Measurements from ENCODE around the gene CD69.
"Not testable (repeated sequence)": the region's sequence is repeated elsewhere in the genome, so short reads cannot be mapped to it uniquely, and the experiment has no call there.

CD69 gene

DNA sequence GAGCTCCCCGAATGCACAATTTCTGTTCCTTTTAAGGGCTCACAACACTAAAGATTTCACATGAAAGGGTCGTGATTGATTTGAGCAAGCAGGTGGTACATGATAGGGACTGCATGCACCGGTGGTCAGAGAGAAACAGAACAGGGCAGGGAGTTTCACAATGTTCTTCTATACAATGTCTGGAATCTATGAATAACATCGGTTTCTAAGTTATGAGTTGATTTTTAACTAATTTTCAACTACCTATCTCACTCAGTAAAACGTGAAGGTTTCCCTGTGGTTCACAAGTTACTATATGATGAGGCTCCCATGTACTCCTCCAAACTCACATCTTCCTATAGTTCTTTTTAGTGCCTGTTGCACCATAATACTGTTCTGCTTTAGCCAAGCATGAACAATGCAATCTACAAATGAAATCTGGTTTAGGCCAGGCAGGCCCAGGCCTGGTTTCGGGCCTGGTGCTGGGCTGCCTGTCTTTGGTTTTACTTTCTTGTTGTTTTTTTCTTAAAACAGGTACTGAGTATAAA lies 47.6 kb downstream of the CD69 start:
- not testable (repeated sequence) for DNase-seq

DNA sequence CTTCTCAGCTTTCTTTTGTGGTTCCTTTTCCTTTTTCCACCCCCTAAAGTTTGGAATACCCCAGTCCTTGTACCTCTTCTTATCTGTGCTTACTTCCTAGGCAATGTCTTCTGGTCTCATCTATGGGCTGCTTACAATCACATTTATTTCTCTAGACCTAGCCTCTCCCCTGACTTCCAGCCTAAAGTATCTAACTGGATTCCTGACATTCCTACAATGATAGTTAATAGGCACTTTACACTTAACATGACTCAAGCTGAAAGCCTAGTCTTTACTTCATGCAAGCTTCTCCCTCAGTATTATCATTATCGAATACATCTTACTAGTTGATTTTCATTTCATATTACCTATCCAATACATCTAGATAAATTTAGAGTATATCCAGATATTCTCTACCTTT lies 49.0 kb downstream of the CD69 start:
- DNase-seq, result no peak

DNA sequence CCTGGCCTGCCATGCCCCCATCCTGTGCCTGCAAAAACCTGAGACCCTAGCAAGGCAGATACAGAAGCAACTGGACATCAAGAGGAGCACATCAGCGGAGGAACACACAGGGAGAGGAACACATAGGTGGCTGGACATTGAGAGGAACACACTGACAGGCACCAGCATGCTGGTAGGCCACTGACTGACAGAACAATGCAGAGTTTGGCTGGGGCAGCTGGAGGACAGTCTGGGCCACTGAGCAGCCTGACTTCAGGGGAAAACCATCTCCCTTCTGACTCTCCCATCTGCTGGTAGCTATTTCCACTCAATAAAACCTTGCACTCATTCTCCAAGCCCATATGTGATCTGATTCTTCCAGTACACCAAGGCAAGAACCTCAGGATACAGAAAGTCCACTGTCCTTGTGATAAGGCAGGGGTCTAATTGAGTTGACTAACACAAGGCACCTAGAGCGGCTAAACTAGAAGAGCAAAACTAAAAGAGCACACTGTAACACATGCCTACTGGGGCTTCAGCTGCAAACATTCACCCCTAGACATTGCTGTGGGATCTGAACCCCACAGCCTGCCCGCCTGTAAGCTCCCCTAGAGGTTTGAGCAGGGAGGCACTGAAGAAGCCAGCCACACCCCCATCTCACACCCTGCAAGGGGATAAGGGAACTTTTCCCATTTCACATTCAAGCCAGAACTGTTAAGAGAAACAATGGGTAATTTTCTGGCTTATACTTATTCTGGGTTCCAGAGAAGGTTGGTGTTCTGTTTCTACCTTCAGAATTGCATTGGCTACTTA lies 49.9 kb downstream of the CD69 start:
- DNase-seq, result no peak

DNA sequence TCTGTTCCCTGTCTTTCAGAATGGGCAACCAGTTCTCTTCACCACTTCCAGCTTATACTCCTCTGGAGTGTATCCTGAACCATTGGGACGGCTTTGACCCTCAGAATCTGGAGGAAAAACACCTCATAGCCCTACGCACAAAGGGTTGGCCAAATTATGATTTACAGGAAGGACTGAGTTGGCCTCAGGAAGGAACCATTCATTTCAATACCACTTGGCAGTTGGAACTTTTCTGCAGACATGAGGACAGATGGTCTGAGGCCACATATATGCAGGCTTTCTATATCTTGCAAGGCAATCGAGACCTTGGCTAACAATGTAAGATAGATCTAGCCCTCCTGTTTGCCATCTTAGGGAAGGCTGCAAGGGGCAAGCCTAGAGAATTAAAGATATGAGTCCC lies 51.8 kb downstream of the CD69 start:
- DNase-seq, result no peak

DNA sequence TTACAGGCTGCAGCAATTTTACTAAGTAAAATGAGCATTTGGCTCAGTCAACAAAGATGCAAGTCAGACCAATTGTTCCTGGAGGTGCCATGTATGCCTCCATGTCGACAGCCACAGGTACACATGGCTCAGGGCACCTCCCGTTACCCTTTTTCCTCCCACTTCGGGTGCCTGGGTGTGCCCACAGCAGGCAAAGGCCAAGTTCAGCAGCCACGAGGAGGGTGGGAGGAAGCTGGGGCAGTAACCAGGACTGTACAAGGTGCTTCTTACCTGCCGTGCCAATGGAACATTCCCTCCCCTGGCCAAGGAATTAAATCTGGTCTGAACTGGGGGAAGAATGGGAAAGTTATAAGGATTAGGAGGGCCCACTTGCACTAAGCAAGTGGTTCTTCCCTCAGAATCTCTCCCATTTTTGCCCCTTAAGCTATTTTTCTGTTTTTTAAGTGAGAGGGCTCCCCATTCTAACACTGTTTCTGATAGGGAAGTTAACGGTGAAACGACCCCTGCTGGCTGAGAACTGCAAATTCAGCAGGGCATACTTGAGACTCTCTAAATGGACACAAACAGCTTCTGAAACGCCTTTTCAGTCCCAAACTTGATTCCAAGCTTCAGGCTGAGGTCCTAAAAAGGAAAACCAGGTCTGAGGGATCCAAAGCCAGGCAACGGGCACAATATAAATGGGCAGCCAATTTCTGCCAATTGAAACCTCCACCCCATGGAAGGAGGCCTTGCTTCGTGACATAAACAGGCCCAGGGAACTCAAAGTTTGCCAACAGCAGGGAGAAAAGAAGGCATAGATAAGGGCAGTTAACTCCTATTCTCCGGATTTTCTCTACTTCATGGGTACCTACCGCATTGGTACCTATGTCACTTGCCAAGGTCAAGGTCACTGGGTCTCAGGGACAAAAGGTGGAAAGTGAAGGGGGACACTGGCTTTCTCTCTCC lies 52.6 kb downstream of the CD69 start:
- DNase-seq, result no peak

DNA sequence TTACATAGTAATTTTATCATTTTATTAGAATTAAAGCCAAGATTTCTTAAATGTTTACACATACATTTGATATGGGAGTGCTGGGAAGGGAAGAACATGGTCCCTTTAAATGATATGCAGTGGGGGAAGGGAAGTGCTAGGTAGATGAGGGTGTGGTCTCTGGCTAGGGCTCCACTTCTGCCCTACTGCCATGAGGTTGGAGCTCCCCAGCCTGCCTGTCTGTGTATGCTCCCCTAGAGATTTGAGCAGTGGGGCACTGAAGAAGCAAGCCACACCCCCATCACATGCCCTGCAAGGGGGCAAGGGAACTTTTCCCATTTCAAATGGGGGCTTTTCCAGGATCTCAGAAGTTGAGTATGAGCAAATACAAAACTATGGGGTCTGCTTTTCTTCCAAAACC lies 53.3 kb downstream of the CD69 start:
- no peak for DNase-seq

DNA sequence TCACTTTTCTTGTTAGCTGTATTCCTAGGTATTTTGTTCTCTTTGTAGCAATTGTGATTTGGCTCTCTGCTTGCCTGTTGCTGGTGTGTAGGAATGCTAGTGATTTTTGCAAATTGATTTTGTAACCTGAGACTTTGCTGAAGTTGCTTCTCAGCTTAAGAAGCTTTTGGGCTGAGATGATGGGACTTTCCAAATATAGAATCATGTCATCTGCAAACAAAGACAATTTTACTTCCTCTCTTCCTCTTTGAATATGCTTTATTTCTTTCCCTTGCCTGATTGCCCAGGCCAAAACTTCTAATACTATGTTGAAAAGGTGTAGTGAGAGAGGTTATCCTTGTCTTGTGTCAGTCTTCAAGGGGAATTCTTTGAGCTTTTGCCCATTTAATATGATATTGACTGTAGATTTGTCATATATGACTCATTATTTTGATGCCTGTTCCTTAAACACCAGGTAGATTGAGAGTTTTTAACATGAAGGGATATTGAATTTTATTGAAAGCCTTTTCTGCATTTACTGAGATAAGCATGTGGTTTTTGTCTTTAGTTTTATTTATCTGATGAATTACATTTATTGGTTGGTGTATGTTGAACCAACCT lies 54.5 kb downstream of the CD69 start:
- no peak for DNase-seq

DNA sequence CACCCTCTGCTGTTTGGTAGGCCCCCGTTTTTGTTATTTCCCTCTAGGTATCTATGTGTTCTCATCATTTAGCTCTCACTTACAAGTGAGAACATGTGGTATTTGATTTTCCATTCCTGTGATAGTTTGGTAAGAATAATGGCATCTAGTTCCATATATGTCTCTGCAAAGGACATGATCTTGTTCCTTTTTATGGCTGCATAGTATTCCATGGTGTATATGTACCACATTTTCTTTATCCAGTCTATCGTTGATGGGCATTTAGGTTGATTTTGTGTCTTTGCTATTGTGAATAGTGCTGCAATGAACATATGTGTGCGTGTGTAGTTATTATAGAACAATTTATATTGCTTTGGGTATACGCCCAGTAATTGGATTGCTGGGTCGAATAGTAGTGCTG lies 56.1 kb downstream of the CD69 start:
- not testable (repeated sequence) for DNase-seq

All from GOT3 (cell line).